Fibroblast of the aortic adventitia (primary cell): Measurements from ENCODE around the gene WBP2. TPM values are rescaled to one million over a fixed set of nuclear protein-coding genes. Genes with fewer than 3 reads are reported as not detected.

Experiments used
- DNase-seq: peaks from one replicate; pipeline ENCODE4 v3.0.0-alpha.2; 2010; ENCODE audit warnings: low read depth
- H3K4me3 ChIP-seq: 2 replicates; pipeline ENCODE4 v1.5.1; 2011; ENCODE audit warnings: low read depth, mild to moderate bottlenecking, control low read depth, low read length, moderate library complexity
- CTCF ChIP-seq: IDR thresholded peaks from 2 replicates; pipeline ENCODE4 v1.5.1; 2011; ENCODE audit warnings: mild to moderate bottlenecking, low read length, control low read depth, inconsistent platforms; ENCODE audit not compliant: insufficient read depth
- total RNA-seq: library from RNA; depleted of rRNA; stranded (reverse); fragments of >200 nt; gene quantifications from 2 replicates; pipeline ENCODE4 v1.2.3, GENCODE V29; 2012; ENCODE audit warnings: low replicate concordance

The WBP2 gene
- total RNA-seq, 1 donor, result 24.1 TPM

- no peak overlapping the region for H3K4me3 ChIP-seq
- TF ChIP-seq CTCF, result no peak
- DNase-seq, result no peak
These were observed 26.4 kb downstream of the WBP2 start for GRCh38 chr17:75828741-75829140.

- TF ChIP-seq CTCF, result no peak
- no peak overlapping the region for H3K4me3 ChIP-seq
- DNase-seq, result no peak
These were observed 27.1 kb downstream of the WBP2 start for GRCh38 chr17:75828076-75828400.

- no peak overlapping the region for H3K4me3 ChIP-seq
- TF ChIP-seq CTCF, result peak; percentile 80
- peak; percentile 47 for DNase-seq
These were observed 27.6 kb downstream of the WBP2 start for GRCh38 chr17:75827308-75828075.

GRCh38 chr17:75826561-75827307 lies 28.4 kb downstream of the WBP2 start:
- no peak for TF ChIP-seq CTCF
- H3K4me3 ChIP-seq, result no peak overlapping the region
- DNase-seq, result no peak

GRCh38 chr17:75825748-75826370 lies 29.3 kb downstream of the WBP2 start:
- TF ChIP-seq CTCF, result no peak
- DNase-seq, result no peak
- no peak overlapping the region for H3K4me3 ChIP-seq

GRCh38 chr17:75825149-75825552 lies 30.0 kb downstream of the WBP2 start:
- DNase-seq, result no peak
- no peak overlapping the region for H3K4me3 ChIP-seq
- no peak for TF ChIP-seq CTCF
